Osteoblast (primary cell): Measurements from ENCODE around the gene TTC21A. TPM values are rescaled to one million over a fixed set of nuclear protein-coding genes. Genes with fewer than 3 reads are reported as not detected.

ENCODE experiments used
- DNase-seq: peaks from one replicate; pipeline ENCODE4 v3.0.0; 2011; ENCODE audit warnings: low spot score, mixed read lengths; ENCODE audit not compliant: insufficient read length; ENCODE audit errors: missing footprints
- H2AFZ ChIP-seq: 2 replicates; pipeline ENCODE4 v1.6.0; 2011; ENCODE audit warnings: mild to moderate bottlenecking, low read length
- H3K27ac ChIP-seq: 2 replicates; pipeline ENCODE4 v1.5.1; 2011; ENCODE audit warnings: mild to moderate bottlenecking, low read depth, low read length, moderate library complexity
- H3K27me3 ChIP-seq: 2 replicates; pipeline ENCODE4 v1.6.0; 2012; ENCODE audit warnings: mild to moderate bottlenecking, control low read depth, inconsistent platforms, low read length, moderate library complexity; ENCODE audit not compliant: insufficient read depth
- H3K36me3 ChIP-seq: 2 replicates; pipeline ENCODE4 v1.5.1; 2011; ENCODE audit warnings: mild to moderate bottlenecking, low read length, control low read depth, moderate library complexity; ENCODE audit not compliant: insufficient read depth
- H3K4me1 ChIP-seq: 2 replicates; pipeline ENCODE4 v1.5.1; 2011; ENCODE audit warnings: mild to moderate bottlenecking, low read length, control low read depth, moderate library complexity; ENCODE audit not compliant: insufficient read depth
- H3K4me2 ChIP-seq: 2 replicates; pipeline ENCODE4 v1.6.0; 2011; ENCODE audit warnings: mild to moderate bottlenecking, low read length; ENCODE audit not compliant: insufficient read depth
- H3K4me3 ChIP-seq: fragments of 200-600 bp; sonication (generic); 3 replicates; pipeline ENCODE4 v1.5.1; 2012; ENCODE audit warnings: mild to moderate bottlenecking, low read length, inconsistent platforms; ENCODE audit not compliant: insufficient read depth
- H3K79me2 ChIP-seq: 2 replicates; pipeline ENCODE4 v1.6.0; 2012; ENCODE audit warnings: mild to moderate bottlenecking, low read length, control low read depth, inconsistent platforms; ENCODE audit not compliant: insufficient read depth
- H3K9me3 ChIP-seq: 2 replicates; pipeline ENCODE4 v1.5.1; 2011; ENCODE audit warnings: low read depth, low read length, control low read depth
- H4K20me1 ChIP-seq: 2 replicates; pipeline ENCODE4 v1.6.0; 2012; ENCODE audit warnings: mild to moderate bottlenecking, low read length, control low read depth; ENCODE audit not compliant: insufficient read depth
- CTCF ChIP-seq: IDR thresholded peaks from 2 replicates; pipeline ENCODE4 v1.5.1; 2011; ENCODE audit warnings: mild to moderate bottlenecking, low read depth, low read length, moderate library complexity; ENCODE audit errors: extremely low read depth
- total RNA-seq: library from RNA; depleted of rRNA; stranded (reverse); fragments of >200 nt; gene quantifications from 2 replicates; pipeline ENCODE4 v1.2.3, GENCODE V29; 2012

TTC21A gene
- total RNA-seq, 1 donor, result 6.9 TPM

- Histone ChIP-seq H2AFZ (no peak overlapping the region), H3K4me2 (peak overlapping the region; percentile 76), H3K79me2 (peaks cover 85% of the 10 kb centered on the region), H3K27ac (peak overlapping the region; percentile 84), H3K36me3 (peaks cover 47% of the 10 kb centered on the region), H3K27me3 (no peaks in the 10 kb centered on the region), H3K4me3 (peak overlapping the region; percentile 24), H3K9me3 (no peaks in the 10 kb centered on the region), H3K4me1 (peaks cover 59% of the 10 kb centered on the region), H4K20me1 (peaks cover 60% of the 10 kb centered on the region)
- peak; percentile 98 for DNase-seq
- no peak for TF ChIP-seq CTCF
Measured at GRCh38 chr3:39146611-39147591, 39.4 kb downstream of the TTC21A start.

- peaks cover 86% of the 10 kb centered on the region for H3K79me2 ChIP-seq
- peaks cover 37% of the 10 kb centered on the region for H3K36me3 ChIP-seq
- peak overlapping the region; percentile 84 for H3K27ac ChIP-seq
- H4K20me1 ChIP-seq, result peaks cover 60% of the 10 kb centered on the region
- peak overlapping the region; percentile 76 for H3K4me2 ChIP-seq
- H3K27me3 ChIP-seq, result no peaks in the 10 kb centered on the region
- no peaks in the 10 kb centered on the region for H3K9me3 ChIP-seq
- DNase-seq, result no peak
- H3K4me3 ChIP-seq, result peak overlapping the region; percentile 24
- H3K4me1 ChIP-seq, result peaks cover 64% of the 10 kb centered on the region
- H2AFZ ChIP-seq, result no peak overlapping the region
- no peak for TF ChIP-seq CTCF
Measured at GRCh38 chr3:39147711-39148434, 40.4 kb downstream of the TTC21A start.

GRCh38 chr3:39148435-39149058 lies 41.1 kb downstream of the TTC21A start:
- Histone ChIP-seq H3K27me3 (no peaks in the 10 kb centered on the region), H3K79me2 (peaks cover 80% of the 10 kb centered on the region), H3K4me1 (peaks cover 64% of the 10 kb centered on the region), H2AFZ (no peak overlapping the region), H3K27ac (peak overlapping the region; percentile 84), H3K36me3 (peaks cover 30% of the 10 kb centered on the region), H4K20me1 (peaks cover 55% of the 10 kb centered on the region), H3K4me3 (peak overlapping the region; percentile 24), H3K9me3 (no peaks in the 10 kb centered on the region), H3K4me2 (peak overlapping the region; percentile 76)
- TF ChIP-seq CTCF, result no peak
- DNase-seq, result no peak
